Measurements from ENCODE around the gene PRKG1. TPM values are rescaled to one million over a fixed set of nuclear protein-coding genes. Genes with fewer than 3 reads are reported as not detected.

The PRKG1 gene
- total and polyA plus RNA-seq, 2 experiments from 2014 or later = 18.2 to 21.1 TPM

DNA sequence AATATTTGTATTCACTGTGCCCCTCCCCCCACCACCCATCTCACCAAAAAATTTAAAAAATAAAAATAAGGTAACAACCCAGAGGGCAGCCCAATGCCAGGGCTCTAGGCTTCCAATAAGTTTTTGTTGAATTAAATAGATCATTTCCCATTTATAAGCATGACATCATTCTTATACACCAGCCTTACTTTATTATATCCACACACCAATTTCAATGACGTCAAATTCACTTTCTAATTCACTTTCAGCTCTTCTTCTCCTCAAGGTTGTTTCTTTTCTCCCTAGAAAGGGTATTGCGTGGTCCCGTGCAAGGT lies 1238.6 kb downstream of the PRKG1 start:
- H3K79me2 ChIP-seq (replicated peaks; ENCODE audit: insufficient read depth) = no peaks in the 10 kb centered on the region
- H3K27me3 ChIP-seq (ENCODE audit: insufficient read depth) = peaks cover 98% of the 10 kb centered on the region
- H3K4me3 Mint-ChIP-seq = peak overlapping the region; percentile 72
- H3K4me2 ChIP-seq = peak overlapping the region; percentile 89
- no peaks in the 10 kb centered on the region for H3K9me2 ChIP-seq (ENCODE audit: insufficient read depth)
- H3K27me3 Mint-ChIP-seq (ENCODE audit: insufficient read depth, low read depth, poor library complexity) = peaks cover 80% of the 10 kb centered on the region
- peaks cover 10% of the 10 kb centered on the region for H3K4me1 Mint-ChIP-seq
- H3K4me3 ChIP-seq = peak overlapping the region; percentile 65
- TF ChIP-seq, protein P1, sequence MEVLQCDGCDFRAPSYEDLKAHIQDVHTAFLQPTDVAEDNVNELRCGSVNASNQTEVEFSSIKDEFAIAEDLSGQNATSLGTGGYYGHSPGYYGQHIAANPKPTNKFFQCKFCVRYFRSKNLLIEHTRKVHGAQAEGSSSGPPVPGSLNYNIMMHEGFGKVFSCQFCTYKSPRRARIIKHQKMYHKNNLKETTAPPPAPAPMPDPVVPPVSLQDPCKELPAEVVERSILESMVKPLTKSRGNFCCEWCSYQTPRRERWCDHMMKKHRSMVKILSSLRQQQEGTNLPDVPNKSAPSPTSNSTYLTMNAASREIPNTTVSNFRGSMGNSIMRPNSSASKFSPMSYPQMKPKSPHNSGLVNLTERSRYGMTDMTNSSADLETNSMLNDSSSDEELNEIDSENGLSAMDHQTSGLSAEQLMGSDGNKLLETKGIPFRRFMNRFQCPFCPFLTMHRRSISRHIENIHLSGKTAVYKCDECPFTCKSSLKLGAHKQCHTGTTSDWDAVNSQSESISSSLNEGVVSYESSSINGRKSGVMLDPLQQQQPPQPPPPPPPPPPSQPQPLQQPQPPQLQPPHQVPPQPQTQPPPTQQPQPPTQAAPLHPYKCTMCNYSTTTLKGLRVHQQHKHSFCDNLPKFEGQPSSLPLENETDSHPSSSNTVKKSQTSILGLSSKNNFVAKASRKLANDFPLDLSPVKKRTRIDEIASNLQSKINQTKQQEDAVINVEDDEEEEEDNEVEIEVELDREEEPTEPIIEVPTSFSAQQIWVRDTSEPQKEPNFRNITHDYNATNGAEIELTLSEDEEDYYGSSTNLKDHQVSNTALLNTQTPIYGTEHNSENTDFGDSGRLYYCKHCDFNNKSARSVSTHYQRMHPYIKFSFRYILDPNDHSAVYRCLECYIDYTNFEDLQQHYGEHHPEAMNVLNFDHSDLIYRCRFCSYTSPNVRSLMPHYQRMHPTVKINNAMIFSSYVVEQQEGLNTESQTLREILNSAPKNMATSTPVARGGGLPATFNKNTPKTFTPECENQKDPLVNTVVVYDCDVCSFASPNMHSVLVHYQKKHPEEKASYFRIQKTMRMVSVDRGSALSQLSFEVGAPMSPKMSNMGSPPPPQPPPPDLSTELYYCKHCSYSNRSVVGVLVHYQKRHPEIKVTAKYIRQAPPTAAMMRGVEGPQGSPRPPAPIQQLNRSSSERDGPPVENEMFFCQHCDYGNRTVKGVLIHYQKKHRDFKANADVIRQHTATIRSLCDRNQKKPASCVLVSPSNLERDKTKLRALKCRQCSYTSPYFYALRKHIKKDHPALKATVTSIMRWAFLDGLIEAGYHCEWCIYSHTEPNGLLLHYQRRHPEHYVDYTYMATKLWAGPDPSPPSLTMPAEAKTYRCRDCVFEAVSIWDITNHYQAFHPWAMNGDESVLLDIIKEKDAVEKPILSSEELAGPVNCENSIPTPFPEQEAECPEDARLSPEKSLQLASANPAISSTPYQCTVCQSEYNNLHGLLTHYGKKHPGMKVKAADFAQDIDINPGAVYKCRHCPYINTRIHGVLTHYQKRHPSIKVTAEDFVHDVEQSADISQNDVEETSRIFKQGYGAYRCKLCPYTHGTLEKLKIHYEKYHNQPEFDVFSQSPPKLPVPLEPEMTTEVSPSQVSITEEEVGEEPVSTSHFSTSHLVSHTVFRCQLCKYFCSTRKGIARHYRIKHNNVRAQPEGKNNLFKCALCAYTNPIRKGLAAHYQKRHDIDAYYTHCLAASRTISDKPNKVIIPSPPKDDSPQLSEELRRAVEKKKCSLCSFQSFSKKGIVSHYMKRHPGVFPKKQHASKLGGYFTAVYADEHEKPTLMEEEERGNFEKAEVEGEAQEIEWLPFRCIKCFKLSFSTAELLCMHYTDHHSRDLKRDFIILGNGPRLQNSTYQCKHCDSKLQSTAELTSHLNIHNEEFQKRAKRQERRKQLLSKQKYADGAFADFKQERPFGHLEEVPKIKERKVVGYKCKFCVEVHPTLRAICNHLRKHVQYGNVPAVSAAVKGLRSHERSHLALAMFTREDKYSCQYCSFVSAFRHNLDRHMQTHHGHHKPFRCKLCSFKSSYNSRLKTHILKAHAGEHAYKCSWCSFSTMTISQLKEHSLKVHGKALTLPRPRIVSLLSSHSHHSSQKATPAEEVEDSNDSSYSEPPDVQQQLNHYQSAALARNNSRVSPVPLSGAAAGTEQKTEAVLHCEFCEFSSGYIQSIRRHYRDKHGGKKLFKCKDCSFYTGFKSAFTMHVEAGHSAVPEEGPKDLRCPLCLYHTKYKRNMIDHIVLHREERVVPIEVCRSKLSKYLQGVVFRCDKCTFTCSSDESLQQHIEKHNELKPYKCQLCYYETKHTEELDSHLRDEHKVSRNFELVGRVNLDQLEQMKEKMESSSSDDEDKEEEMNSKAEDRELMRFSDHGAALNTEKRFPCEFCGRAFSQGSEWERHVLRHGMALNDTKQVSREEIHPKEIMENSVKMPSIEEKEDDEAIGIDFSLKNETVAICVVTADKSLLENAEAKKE (CRISPR knock-in tag; IDR thresholded peaks at IDR 0.05) = no peak
- TF ChIP-seq ZNF114 (CRISPR knock-in tag; IDR thresholded peaks at IDR 0.05) (no peak), NANOG (IDR thresholded peaks at IDR 0.05; ENCODE audit: borderline replicate concordance) (no peak), EZH2phosphoT487 (IDR thresholded peaks at IDR 0.05; ENCODE audit: unreplicated experiment) (no peak), JUNB (IDR thresholded peaks at IDR 0.05; ENCODE audit: unreplicated experiment) (no peak)
- TF ChIP-seq, protein P2, sequence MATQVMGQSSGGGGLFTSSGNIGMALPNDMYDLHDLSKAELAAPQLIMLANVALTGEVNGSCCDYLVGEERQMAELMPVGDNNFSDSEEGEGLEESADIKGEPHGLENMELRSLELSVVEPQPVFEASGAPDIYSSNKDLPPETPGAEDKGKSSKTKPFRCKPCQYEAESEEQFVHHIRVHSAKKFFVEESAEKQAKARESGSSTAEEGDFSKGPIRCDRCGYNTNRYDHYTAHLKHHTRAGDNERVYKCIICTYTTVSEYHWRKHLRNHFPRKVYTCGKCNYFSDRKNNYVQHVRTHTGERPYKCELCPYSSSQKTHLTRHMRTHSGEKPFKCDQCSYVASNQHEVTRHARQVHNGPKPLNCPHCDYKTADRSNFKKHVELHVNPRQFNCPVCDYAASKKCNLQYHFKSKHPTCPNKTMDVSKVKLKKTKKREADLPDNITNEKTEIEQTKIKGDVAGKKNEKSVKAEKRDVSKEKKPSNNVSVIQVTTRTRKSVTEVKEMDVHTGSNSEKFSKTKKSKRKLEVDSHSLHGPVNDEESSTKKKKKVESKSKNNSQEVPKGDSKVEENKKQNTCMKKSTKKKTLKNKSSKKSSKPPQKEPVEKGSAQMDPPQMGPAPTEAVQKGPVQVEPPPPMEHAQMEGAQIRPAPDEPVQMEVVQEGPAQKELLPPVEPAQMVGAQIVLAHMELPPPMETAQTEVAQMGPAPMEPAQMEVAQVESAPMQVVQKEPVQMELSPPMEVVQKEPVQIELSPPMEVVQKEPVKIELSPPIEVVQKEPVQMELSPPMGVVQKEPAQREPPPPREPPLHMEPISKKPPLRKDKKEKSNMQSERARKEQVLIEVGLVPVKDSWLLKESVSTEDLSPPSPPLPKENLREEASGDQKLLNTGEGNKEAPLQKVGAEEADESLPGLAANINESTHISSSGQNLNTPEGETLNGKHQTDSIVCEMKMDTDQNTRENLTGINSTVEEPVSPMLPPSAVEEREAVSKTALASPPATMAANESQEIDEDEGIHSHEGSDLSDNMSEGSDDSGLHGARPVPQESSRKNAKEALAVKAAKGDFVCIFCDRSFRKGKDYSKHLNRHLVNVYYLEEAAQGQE (IDR thresholded peaks at IDR 0.05; ENCODE audit: unreplicated experiment) = no peak
- peaks cover 12% of the 10 kb centered on the region; the same call in 1 of the 2 replicates for H4K20me1 ChIP-seq (replicated peaks; ENCODE audit: insufficient read depth)
- no peaks in the 10 kb centered on the region for H3K36me3 ChIP-seq (ENCODE audit: insufficient read depth)
- ATAC-seq (no peak), DNase-seq (ENCODE audit: low spot score) (no peak)
- H3K27ac ChIP-seq (ENCODE audit: low read depth) = no peak overlapping the region
- H3K27ac Mint-ChIP-seq = no peak overlapping the region
- H2AFZ ChIP-seq = no peak overlapping the region
- H3K36me3 Mint-ChIP-seq (ENCODE audit: low read depth) = no peaks in the 10 kb centered on the region
- peaks cover 8% of the 10 kb centered on the region; the same call in 1 of the 2 replicates for H3K4me1 ChIP-seq (ENCODE audit: insufficient read depth)
- H3K9me3 Mint-ChIP-seq = no peaks in the 10 kb centered on the region
- H3F3A ChIP-seq (replicated peaks; ENCODE audit: low read depth) = no peaks in the 10 kb centered on the region

Data from GM23338 (cell line).